ENCODE data around the gene CELSR1. TPM values are rescaled to one million over a fixed set of nuclear protein-coding genes. Genes with fewer than 3 reads are reported as not detected.

Gene CELSR1
- total and polyA plus RNA-seq, 2 of the 13 experiments (the other 11 are each of a cell fraction or from before 2014, with no cell fraction given): 0.78 to 1.8 TPM

DNA sequence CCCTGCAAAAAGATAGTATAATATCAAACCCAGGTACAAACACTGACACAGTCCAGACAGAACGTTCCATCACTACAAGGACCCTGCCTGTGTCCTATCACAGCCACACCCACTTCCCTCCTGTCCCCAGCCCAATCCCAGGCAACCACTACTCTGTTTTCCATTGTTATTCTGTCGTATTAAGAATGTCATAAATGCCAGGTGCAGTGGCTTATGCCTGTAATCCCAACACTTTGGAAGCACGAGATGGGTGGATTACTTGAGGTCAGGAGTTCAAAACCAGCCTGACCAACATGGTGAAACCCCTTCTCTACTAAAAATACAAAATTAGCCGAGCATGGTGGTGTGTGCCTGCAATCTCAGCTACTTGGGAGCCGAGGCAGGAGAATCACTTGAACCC is 112.9 kb downstream of the CELSR1 start:
- FAIRE-seq: no peak
- intact Hi-C loops (cut with micrococcal nuclease; ENCODE audit: unreplicated experiment) (no loop called here), in situ Hi-C loops (cut with HindIII; ENCODE audit: extremely low pct_ligation_motif_present, low pct_unique_long_range_greater_than_20kb) (no loop called here)
- CTCF ChIA-PET (ENCODE audit: low intra/inter-chr PET ratio, low total read pairs): no interaction called here
- H3K4me3 ChIP-seq (replicated peaks in 1 of 3; ENCODE audit: insufficient read depth in 1 of 3, low read depth in 2 of 3, low read length in 3 of 3): no peak overlapping the region
- WGBS (ENCODE audit: low lambda C conversion rate): 63% methylated on average over 5 of the region's 5 CpGs
- H3K36me3 ChIP-seq (replicated peaks in 1 of 2; ENCODE audit: control insufficient read depth in 1 of 2, insufficient read depth in 2 of 2, low read length in 2 of 2): no peaks in the 10 kb centered on the region
- no peaks in the 10 kb centered on the region for H3K27me3 ChIP-seq (ENCODE audit: control insufficient read depth in 1 of 2, insufficient read depth in 2 of 2, low read length in 2 of 2)
- no TSS peak for BruUV-seq (replicated peaks)
- DNase-seq (ENCODE audit: low spot score): no peak
- POLR2A ChIA-PET: no interaction called here
- H3K4me1 ChIP-seq (ENCODE audit: insufficient read depth, low read length): peaks cover 21% of the 10 kb centered on the region
- no peaks in the 10 kb centered on the region for H3K79me2 ChIP-seq (ENCODE audit: insufficient read depth, low read length)
- TF ChIP-seq, protein P1, sequence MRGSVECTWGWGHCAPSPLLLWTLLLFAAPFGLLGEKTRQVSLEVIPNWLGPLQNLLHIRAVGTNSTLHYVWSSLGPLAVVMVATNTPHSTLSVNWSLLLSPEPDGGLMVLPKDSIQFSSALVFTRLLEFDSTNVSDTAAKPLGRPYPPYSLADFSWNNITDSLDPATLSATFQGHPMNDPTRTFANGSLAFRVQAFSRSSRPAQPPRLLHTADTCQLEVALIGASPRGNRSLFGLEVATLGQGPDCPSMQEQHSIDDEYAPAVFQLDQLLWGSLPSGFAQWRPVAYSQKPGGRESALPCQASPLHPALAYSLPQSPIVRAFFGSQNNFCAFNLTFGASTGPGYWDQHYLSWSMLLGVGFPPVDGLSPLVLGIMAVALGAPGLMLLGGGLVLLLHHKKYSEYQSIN (CRISPR knock-in tag; IDR thresholded peaks at IDR 0.05; ENCODE audit: borderline replicate concordance): no peak
- TF ChIP-seq EHMT2 (IDR thresholded peaks at IDR 0.05; ENCODE audit: borderline replicate concordance, low read depth, low read length) (no peak), ZNF850 (CRISPR knock-in tag; conservative IDR thresholded peaks at IDR 0.05) (no peak), KAT8 (CRISPR knock-in tag; IDR thresholded peaks at IDR 0.05) (no peak), TAF15 (IDR thresholded peaks at IDR 0.05; ENCODE audit: low read depth, low read length, poor library complexity, severe bottlenecking) (no peak), EED (CRISPR knock-in tag; IDR thresholded peaks at IDR 0.05) (no peak), RBM39 (IDR thresholded peaks at IDR 0.05; ENCODE audit: low read depth, low read length, poor library complexity, severe bottlenecking) (no peak), KLF16 (CRISPR knock-in tag; IDR thresholded peaks at IDR 0.05) (no peak), ZC3H13 (CRISPR knock-in tag; IDR thresholded peaks at IDR 0.05) (no peak), GATA4 (IDR thresholded peaks at IDR 0.05; ENCODE audit: borderline replicate concordance, low read depth) (no peak), PCBP1 (IDR thresholded peaks at IDR 0.05; ENCODE audit: borderline replicate concordance, low read depth, low read length) (no peak), ZNF337 (CRISPR knock-in tag; IDR thresholded peaks at IDR 0.05; ENCODE audit: borderline replicate concordance, low read depth) (no peak), ZNF253 (CRISPR knock-in tag; IDR thresholded peaks at IDR 0.05; ENCODE audit: borderline replicate concordance) (no peak), ZNF432 (CRISPR knock-in tag; IDR thresholded peaks at IDR 0.05; ENCODE audit: borderline replicate concordance) (no peak), ZNF788 (CRISPR knock-in tag; IDR thresholded peaks at IDR 0.05; ENCODE audit: borderline replicate concordance) (no peak), CCDC6 (CRISPR knock-in tag; IDR thresholded peaks at IDR 0.05) (no peak), ZNF383 (CRISPR knock-in tag; IDR thresholded peaks at IDR 0.05; ENCODE audit: borderline replicate concordance) (no peak), ZNF674 (CRISPR knock-in tag; IDR thresholded peaks at IDR 0.05; ENCODE audit: low read depth) (no peak)
- H3K9me3 ChIP-seq (ENCODE audit: low read length): no peaks in the 10 kb centered on the region
- no peak for ATAC-seq
- no peak overlapping the region for H3K9ac ChIP-seq (ENCODE audit: insufficient read depth, low read depth, low read length)
- H3K27ac ChIP-seq (ENCODE audit: extremely low read length, insufficient read depth, low read length): no peak overlapping the region
- no peaks in the 10 kb centered on the region for H4K20me1 ChIP-seq (ENCODE audit: insufficient read depth, low read length)
- no peak overlapping the region for H2AFZ ChIP-seq (ENCODE audit: low read length)
- H3K4me2 ChIP-seq (ENCODE audit: low read depth, low read length): no peak overlapping the region
